SK-N-SH treated with all-trans-retinoic acid at 6 μM for 48 hours (cell line): Measurements from ENCODE around the gene ST13.

Source experiments
- ATAC-seq: fragments of 200-7000 bp; cut with Tn5 transposase; 3 replicates; pipeline ENCODE4 v1.9.1; 2020; ENCODE audit warnings: mild to moderate bottlenecking, moderate library complexity
- BACH2 ChIP-seq: fragments of 250-450 bp; sonication (Bioruptor Pico); IDR thresholded peaks from 2 replicates; pipeline ENCODE4 v1.9.0; 2021; ENCODE audit warnings: mild to moderate bottlenecking, borderline replicate concordance
- CSDC2 ChIP-seq: fragments of 250-450 bp; sonication (Bioruptor Pico); IDR thresholded peaks from 2 replicates; pipeline ENCODE4 v1.5.0; 2020; ENCODE audit warnings: mild to moderate bottlenecking, moderate library complexity
- CSRNP3 ChIP-seq: fragments of 250-450 bp; sonication (Bioruptor Pico); IDR thresholded peaks from 2 replicates; pipeline ENCODE4 v1.5.1; 2021; ENCODE audit warnings: mild to moderate bottlenecking, moderate library complexity
- ISL1 ChIP-seq: fragments of 250-450 bp; sonication (Bioruptor Pico); IDR thresholded peaks from 2 replicates; pipeline ENCODE4 v2.1.2; 2022; ENCODE audit warnings: mild to moderate bottlenecking, moderate library complexity
- PATZ1 ChIP-seq: fragments of 250-450 bp; sonication (Bioruptor Pico); IDR thresholded peaks from 2 replicates; pipeline ENCODE4 v1.8.0; 2020; ENCODE audit warnings: mild to moderate bottlenecking, moderate library complexity, borderline replicate concordance
- POU6F1 ChIP-seq: fragments of 250-450 bp; sonication (Bioruptor Pico); IDR thresholded peaks from 2 replicates; pipeline ENCODE4 v1.8.0; 2021; ENCODE audit warnings: low read depth, mild to moderate bottlenecking, moderate library complexity, borderline replicate concordance
- PPARA ChIP-seq: fragments of 250-450 bp; sonication (Bioruptor Pico); IDR thresholded peaks from 2 replicates; pipeline ENCODE4 v1.5.0; 2020; ENCODE audit warnings: mild to moderate bottlenecking, borderline replicate concordance
- TCF4 ChIP-seq: fragments of 250-450 bp; sonication (Bioruptor Pico); IDR thresholded peaks from 2 replicates; pipeline ENCODE4 v1.8.0; 2021; ENCODE audit warnings: mild to moderate bottlenecking, moderate library complexity, borderline replicate concordance
- TSHZ2 ChIP-seq: fragments of 250-450 bp; sonication (Bioruptor Pico); IDR thresholded peaks from 2 replicates; pipeline ENCODE4 v1.5.0; 2020; ENCODE audit warnings: mild to moderate bottlenecking, moderate library complexity
- ZC3H10 ChIP-seq: fragments of 250-450 bp; sonication (Bioruptor Pico); IDR thresholded peaks from 2 replicates; pipeline ENCODE4 v1.5.1; 2021; ENCODE audit warnings: mild to moderate bottlenecking, moderate library complexity
- ZNF70 ChIP-seq: fragments of 450-650 bp; formaldehyde crosslinking; IDR thresholded peaks from 2 replicates; pipeline ENCODE4 v1.5.0; 2020; ENCODE audit warnings: mild to moderate bottlenecking, moderate library complexity
- ZNF8 ChIP-seq: fragments of 450-650 bp; formaldehyde crosslinking; IDR thresholded peaks from 2 replicates; pipeline ENCODE4 v1.5.0; 2020; ENCODE audit warnings: mild to moderate bottlenecking, moderate library complexity

ST13 gene

DNA sequence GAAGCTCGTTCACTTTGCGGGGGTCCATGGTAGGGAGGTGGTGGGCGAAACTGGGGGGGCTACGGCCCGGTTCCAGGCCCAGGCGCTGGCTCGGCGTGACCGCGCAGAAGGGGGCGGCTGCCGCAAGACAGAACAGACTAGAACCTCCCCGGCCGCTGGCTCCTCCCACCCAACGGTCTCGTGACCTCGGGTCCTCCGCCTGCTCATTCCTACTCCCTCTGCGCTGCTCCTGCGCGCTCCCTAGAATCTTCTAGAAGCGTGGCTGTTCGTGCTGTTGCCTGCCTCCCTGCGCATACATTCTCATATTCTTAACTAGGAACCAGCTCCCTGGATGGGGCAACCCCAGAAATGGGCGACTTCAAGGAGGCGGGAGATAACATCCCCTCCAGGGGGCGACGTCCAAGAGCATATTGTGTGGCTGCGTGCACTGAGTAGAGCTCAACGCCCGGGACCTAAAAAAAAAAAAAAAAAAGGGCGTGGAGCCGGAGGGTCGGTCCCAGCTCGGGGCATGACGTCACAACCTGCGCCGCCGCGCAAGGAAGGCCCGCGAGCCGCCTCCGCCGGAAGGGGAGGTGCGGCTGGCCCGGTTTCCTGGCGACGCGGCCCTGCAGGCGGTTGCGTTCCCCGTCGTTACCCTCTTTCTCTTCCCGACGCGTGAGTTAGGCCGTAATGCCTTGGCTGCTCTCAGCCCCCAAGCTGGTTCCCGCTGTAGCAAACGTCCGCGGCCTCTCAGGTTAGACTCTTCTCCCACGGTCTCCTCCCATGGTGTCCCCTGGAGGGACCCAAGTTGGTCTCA, at the start of gene ST13, which contains the start of gene XPNPEP3:
Gene ST13, minus strand, starts transcription at position 127 of the 796 bp plus-strand sequence. Its CDS starts 99 bp downstream, at position 28.
Gene XPNPEP3, plus strand, starts transcription at position 636 of the 796 bp plus-strand sequence. Its CDS starts 34 bp downstream, at position 670.
- ATAC-seq, result peak; percentile 98
- TF ChIP-seq ZNF8 (CRISPR knock-in tag) (no peak), TSHZ2 (CRISPR knock-in tag) (no peak), TCF4 (CRISPR knock-in tag) (no peak)

GRCh38 chr22:40904101-40904500, 47.7 kb upstream of the ST13 start:
- TF ChIP-seq CSDC2 (CRISPR knock-in tag) (no peak), PPARA (CRISPR knock-in tag) (no peak), POU6F1 (CRISPR knock-in tag) (no peak), ISL1 (CRISPR knock-in tag) (no peak), TSHZ2 (CRISPR knock-in tag) (no peak), ZNF70 (CRISPR knock-in tag) (no peak), CSRNP3 (CRISPR knock-in tag) (no peak), BACH2 (no peak), PATZ1 (CRISPR knock-in tag) (no peak)
- no peak for ATAC-seq

- ATAC-seq, result peak; percentile 70
- TF ChIP-seq ZC3H10 (CRISPR knock-in tag) (no peak), PATZ1 (CRISPR knock-in tag) (no peak)
Observed at GRCh38 chr22:40898850-40899357, 42.5 kb upstream of the ST13 start.
